DMS53 treated with DMSO at 0.1 percent for 48 hours (cell line): ENCODE results near the gene ZNF655.
"Not testable (repeated sequence)": the region's sequence is repeated elsewhere in the genome, so short reads cannot be mapped to it uniquely, and the experiment has no call there.

Experiments used
- DNase-seq: peaks from one replicate; lab custom pipeline; 2025; ENCODE audit not compliant: unreplicated experiment; lab: John Stamatoyannopoulos, UW

ZNF655 gene

GRCh38 chr7:99558306-99559174 is at the start of gene ZNF655:
Gene ZNF655, plus strand, starts transcription at chr7:99558642. Its CDS starts 1,918 bp downstream, at chr7:99560560.
- peak; percentile 91 for DNase-seq

- DNase-seq = no peak
Measured at GRCh38 chr7:99514050-99514449, 44.4 kb upstream of the ZNF655 start.

DNA sequence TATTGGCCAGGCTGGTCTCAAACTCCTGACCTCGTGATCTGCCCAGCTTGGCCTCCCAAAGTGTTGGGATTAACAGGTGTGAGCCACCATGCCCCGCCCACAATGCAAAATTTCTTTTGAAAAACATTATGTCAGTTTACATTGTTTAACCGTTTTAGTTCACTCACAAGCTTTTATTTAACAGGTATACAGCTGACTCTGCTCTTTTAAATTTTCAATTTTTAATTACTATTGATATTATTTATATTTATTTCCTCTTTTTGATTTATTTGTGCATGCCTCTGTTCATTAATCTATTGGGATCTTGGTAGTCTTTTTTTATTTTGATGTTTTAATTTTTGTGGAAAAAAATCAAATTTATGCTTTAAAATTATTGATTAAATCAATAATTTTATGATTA is 37.0 kb upstream of the ZNF655 start:
- no peak for DNase-seq

- peak; percentile 4 for DNase-seq
Measured at GRCh38 chr7:99525713-99526440, 32.6 kb upstream of the ZNF655 start.

DNA sequence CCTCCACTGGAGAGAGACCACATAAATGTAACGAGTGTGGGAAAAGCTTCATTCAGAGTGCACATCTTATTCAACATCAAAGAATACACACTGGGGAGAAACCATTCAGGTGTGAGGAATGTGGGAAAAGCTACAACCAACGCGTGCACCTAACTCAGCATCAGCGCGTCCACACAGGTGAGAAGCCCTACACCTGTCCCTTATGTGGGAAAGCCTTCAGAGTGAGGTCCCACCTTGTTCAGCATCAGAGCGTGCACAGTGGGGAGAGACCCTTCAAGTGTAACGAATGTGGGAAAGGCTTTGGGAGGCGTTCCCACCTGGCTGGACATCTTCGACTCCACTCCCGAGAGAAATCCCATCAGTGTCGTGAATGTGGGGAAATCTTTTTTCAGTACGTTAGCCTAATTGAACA is 27.1 kb upstream of the ZNF655 start:
- DNase-seq = no peak

- DNase-seq = no peak
Measured at GRCh38 chr7:99535667-99536066, 22.8 kb upstream of the ZNF655 start.

DNA sequence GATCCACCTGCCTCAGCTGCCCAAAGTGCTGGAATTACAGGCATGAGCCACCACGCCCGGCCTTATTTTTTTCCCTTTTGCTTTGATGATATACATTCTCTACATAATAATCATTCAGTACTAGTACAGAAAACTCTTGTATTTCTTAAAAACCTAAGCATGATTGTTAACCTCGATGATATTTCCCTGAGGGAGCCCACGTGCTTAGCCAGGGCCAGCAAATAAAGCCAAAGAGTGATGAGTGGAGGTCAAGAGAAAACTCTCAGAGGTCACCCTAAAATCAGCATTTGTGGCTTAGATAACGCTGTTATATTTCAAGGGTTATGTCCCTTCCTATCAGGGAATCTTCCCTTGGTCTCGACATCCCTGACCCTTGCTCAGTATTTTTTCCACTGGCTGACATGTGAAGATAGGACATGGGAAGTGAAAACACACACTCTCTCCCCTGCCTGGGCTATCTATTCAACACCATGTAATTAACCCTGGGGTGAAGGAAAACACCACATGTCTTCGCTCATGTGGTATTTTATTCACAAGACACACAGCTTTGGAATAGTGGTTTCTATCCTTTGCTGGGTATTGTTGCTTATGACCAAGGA is 19.1 kb upstream of the ZNF655 start:
- no peak for DNase-seq

GRCh38 chr7:99540542-99540941 is 17.9 kb upstream of the ZNF655 start:
- DNase-seq = no peak

DNA sequence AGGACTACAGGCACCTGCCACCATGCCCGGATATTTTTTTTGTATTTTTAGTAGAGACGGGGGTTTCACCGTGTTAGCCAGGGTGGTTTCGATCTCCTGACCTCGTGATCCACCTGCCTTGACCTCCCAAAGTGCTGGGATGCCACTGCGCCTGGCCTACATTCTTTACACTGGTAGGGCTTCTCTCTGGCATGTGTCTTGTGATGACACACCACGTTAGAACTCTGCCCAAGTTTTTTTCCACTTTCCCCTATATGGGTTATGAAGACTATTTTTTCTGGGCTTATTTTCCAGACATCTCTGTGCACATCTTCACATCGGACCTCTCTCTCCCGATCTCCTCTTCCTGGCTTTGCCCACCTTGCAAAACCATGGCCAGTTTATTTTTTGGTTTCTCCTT is 17.2 kb upstream of the ZNF655 start:
- DNase-seq = no peak

DNA sequence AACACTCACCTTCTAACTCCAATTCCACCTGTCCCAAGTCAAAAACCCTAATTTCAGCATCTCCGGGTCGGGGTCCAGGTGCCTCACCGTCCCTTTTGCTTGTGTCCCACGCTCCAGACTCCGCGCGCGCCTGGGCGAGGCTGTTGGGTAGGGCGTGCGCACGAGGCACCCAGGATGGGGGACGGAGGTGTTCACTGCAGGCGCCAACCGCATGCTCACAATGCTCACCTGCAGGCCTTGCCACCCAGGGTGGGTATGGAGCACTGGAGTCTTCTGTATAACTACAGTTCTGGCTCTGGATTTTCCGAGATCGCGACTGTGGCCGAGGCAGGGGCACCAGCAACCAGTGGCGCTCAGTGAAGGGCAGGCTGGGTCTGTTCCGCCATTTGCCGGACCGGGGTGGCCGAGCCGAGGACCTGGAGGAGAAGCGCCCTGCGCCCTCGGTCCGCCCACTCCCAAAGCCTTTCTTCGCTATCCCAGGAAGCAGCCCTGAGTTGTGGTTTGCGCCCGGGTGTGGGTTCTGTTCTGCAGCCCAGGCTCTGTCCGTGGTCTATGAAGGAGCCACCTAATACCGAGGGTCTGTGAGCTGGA is 15.3 kb upstream of the ZNF655 start:
- no peak for DNase-seq

- no peak for DNase-seq
Measured at GRCh38 chr7:99543916-99544315, 14.5 kb upstream of the ZNF655 start.

GRCh38 chr7:99545308-99545707 is 13.1 kb upstream of the ZNF655 start:
- DNase-seq = not testable (repeated sequence)

DNA sequence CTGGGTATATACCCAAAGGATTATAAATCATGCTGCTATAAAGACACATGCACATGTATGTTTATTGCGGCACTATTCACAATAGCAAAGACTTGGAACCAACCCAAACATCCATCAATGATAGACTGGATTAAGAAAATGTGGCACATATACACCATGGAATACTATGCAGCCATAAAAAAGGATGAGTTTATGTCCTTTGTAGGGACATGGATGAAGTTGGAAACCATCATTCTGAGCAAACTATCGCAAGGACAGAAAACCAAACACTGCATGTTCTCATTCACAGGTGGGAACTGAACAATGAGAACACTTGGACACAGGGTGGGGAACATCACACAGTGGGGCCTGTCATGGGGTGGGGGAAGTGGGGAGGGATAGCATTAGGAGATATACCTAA is 8.9 kb upstream of the ZNF655 start:
- DNase-seq = not testable (repeated sequence)

DNA sequence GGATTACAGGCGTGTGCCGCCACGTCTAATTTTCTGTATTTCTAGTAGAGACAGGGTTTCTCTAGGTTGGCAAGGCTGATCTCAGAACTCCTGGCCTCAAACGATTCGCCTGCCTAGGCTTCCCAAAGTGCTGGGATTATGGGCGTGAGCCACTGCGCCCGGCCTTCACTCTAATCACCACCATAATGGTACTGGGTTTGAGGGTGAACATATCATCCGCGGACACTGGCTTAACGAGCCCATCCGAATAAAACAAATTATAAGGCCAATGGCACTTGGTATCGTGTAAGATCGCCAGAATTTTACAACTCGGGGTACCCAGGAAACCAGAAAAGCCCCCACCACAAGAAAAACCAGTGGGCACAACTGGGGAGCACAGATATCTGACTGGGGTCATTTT is 7.1 kb upstream of the ZNF655 start:
- no peak for DNase-seq

DNA sequence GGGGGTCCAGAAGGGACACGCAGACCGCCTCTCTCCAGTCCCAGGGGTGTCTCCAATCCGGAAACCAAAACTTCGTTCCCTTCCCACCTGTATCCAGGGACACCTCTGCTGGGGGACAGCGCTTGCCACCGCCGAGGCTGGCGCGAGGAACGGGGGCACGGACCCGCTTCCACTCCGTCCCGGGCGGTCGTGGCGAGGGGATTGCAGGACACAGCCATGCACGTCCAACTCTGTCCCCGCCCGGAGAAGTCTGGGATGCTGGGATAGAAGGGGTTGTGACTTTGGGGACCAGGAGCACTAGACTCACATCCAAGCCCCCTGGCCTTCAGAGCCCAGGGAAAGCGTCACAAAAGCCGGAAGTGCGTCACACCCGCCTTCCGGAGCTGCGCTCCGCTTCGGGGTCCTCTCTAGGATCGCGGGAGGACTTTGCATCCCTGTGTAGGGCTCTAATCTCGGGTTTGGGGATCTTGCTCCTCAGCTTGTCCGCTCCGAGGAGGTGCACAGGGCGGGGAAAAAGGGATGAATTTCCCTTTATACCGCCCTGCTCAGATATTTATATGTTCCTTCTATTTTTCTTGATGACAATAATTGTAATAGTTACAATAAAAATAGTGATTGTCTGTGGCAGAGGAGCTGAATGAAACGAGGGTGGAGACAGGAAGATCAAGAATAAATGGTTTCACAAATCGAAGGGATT is 6.5 kb upstream of the ZNF655 start, which contains the start of gene FAM200A:
TSS of gene FAM200A (minus strand) at position 348 of the 697 bp plus-strand sequence. CDS start 3,707 bp downstream, outside the sequence.
- DNase-seq = peak; percentile 90

DNA sequence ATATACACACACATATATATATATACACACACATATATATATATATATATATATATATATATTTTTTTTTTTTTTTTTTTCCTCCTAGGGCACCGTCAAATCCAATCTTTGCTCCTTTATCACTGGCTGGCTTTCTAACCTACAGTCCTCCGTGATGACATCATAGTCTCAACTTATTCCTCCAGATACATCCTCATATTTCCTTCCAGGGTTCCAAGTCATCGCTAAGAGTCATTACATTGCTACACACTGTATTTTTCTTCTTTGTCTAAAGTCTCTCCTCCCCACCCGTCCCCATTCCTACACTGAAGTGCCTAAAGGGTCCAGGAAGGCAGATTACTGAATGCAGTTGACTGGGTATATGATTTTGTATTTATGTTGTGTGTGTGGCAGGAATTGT is 5.4 kb upstream of the ZNF655 start:
- no peak for DNase-seq

- no peak for DNase-seq
Measured at GRCh38 chr7:99554939-99555338, 3.5 kb upstream of the ZNF655 start.

GRCh38 chr7:99557196-99557607 is 1.2 kb upstream of the ZNF655 start:
- no peak for DNase-seq

DNA sequence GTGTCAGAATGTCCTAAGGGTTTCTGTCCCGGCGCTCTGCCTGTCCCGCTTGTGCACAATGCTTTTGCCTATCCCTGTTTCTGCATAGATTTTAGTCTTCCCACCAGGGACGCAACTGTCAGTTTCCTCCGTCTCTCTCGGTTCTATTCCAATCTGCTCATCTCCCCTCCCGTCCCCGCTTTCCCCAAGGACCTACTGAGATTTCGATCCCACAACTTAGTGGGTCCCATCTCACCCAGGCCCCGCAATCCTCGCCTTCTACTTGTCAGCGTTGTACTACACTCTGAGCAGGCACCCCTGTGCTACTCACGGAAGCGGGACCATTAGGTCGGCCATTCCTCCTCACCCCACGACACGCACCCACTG is 519 bp upstream of the ZNF655 start:
- DNase-seq = peak; percentile 39

DNA sequence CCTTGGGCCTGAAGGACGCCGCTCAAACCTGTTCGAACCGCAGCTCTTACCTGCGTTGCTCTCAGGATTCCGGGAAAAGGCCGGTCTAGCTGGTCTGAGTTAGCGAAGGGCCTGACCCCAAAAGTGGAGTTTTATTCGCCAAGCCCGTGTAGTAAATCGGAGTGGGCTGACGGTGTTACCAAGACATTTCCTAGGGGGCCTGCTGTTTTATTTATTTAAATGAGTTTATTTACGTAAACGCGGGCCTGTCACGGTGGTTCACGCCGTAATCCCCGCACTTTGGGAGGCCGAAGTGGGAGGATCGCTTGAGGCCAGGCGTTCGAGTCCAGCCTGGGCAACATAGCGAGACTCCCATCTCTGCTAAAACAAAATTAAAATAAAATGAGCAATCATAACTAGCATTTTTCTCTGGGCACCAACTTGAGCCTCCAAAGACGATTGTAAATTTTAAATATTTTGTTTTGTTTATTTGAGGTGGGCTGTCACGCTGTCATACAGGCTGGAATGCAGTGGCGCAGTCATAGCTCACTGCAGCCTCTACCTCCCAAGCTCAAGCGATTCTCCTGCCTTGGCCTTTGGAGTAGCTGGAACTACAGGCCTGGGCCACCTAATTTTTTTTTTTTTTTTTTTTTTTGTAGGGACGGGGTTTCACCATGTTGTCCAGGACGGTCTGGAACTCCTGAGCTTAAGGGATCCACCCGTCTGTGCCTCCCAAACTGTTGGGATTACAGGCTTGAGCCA is 903 bp downstream of the ZNF655 start:
- DNase-seq = peak; percentile 16
